K562 (cell line): ENCODE results near the gene SLC39A13. TPM values are rescaled to one million over a fixed set of nuclear protein-coding genes. Genes with fewer than 3 reads are reported as not detected.

Source experiments
- BCOR ChIP-seq: fragments of 450-650 bp; IDR thresholded peaks from 2 replicates; pipeline ENCODE4 v1.6.1; 2016
- FIP1L1 ChIP-seq: fragments of 200-400 bp; formaldehyde crosslinking; IDR thresholded peaks from 2 replicates; pipeline ENCODE4 v1.6.1; 2018; ENCODE audit warnings: mild to moderate bottlenecking, low read depth, low read length; ENCODE audit not compliant: poor library complexity, severe bottlenecking
- HDAC1 ChIP-seq, 2 experiments: fragments of 450-650 bp; IDR thresholded peaks; 2 replicates each; pipeline ENCODE4 v1.6.1; 2016 to 2017; ENCODE audit warnings: inconsistent platforms in 1 of 2, mild to moderate bottlenecking in 1 of 2, moderate library complexity in 1 of 2
- OTX1 ChIP-seq: fragments of 450-650 bp; formaldehyde crosslinking; IDR thresholded peaks from 2 replicates; pipeline ENCODE4 v1.4.0; 2022; ENCODE audit warnings: mild to moderate bottlenecking
- PHB2 ChIP-seq: fragments of 450-650 bp; IDR thresholded peaks from 2 replicates; pipeline ENCODE4 v1.6.1; 2017; ENCODE audit warnings: low read depth
- PRPF4 ChIP-seq: fragments of 200-400 bp; formaldehyde crosslinking; IDR thresholded peaks from one replicate; pipeline ENCODE4 v1.6.1; 2017; ENCODE audit warnings: low read length, low read depth, mild to moderate bottlenecking; ENCODE audit not compliant: insufficient read depth, poor library complexity, severe bottlenecking
- RBM22 ChIP-seq: fragments of 200-400 bp; formaldehyde crosslinking; IDR thresholded peaks from 2 replicates; pipeline ENCODE4 v1.6.1; 2018; ENCODE audit warnings: low read length, low read depth; ENCODE audit not compliant: poor library complexity, severe bottlenecking
- SIN3A ChIP-seq, 2 experiments: fragments of 150-350 bp in 1 of 2; IDR thresholded peaks; 2 replicates each; pipeline ENCODE4 v1.6.1; 2011 to 2016; ENCODE audit warnings: borderline replicate concordance in 2 of 2, low read depth in 2 of 2, low read length in 2 of 2, mild to moderate bottlenecking in 2 of 2, moderate library complexity in 2 of 2; ENCODE audit not compliant: control insufficient read depth in 1 of 2
- SMARCE1 ChIP-seq: fragments of 450-650 bp; IDR thresholded peaks from 2 replicates; pipeline ENCODE4 v1.7.1; 2016; ENCODE audit warnings: mild to moderate bottlenecking
- ZNF212 ChIP-seq: fragments of 450-650 bp; formaldehyde crosslinking; IDR thresholded peaks from 2 replicates; pipeline ENCODE4 v1.4.0; 2020; ENCODE audit warnings: mild to moderate bottlenecking
- polyA plus RNA-seq, 8 experiments: library from polyadenylated mRNA; depleted of rRNA in 4 of 8; stranded (reverse) in 5 of 8; unstranded in 3 of 8; fragments of >200 nt; fragmentation: Nextera tagmentation in 2 of 8; fragmentation: Illumina TruSeq in 1 of 8; extraction: Ambion mirVana in 2 of 8; extraction: Trizol in 1 of 8; gene quantifications; 2 replicates each; pipeline versions ENCODE4 v1.2.1 to v1.2.3, GENCODE V29; 2011 to 2014; ENCODE audit warnings: inconsistent platforms in 1 of 8, missing spikeins in 1 of 8
- total RNA-seq, 7 experiments: library from RNA; depleted of rRNA in 6 of 7; stranded (reverse); fragments of >200 nt in 6 of 7; fragmentation: Illumina TruSeq in 2 of 7; extraction: Trizol in 2 of 7; gene quantifications; 2 replicates each; pipeline versions ENCODE4 v1.2.1 to v1.2.3, GENCODE V29; 2011 to 2021; ENCODE audit warnings: low replicate concordance in 1 of 7
- TF ChIP-seq, protein P1 (sequence below): fragments of 250-450 bp; sonication (Bioruptor Pico); IDR thresholded peaks from 2 replicates; pipeline ENCODE4 v1.5.0; 2021; ENCODE audit warnings: mild to moderate bottlenecking, borderline replicate concordance
- TF ChIP-seq, protein P2 (sequence below): sonication (generic); formaldehyde crosslinking; IDR thresholded peaks from 2 replicates; pipeline ENCODE4 v1.9.0; 2022; ENCODE audit warnings: mild to moderate bottlenecking, missing genetic modification reagents
- TF ChIP-seq, protein P3 (sequence below), 3 experiments: fragments of 200-800 bp in 1 of 3; fragments of 250-450 bp in 1 of 3; fragments of 450-650 bp in 1 of 3; sonication (Bioruptor Pico) in 1 of 3; sonication (Bioruptor generic) in 1 of 3; formaldehyde crosslinking in 1 of 3; IDR thresholded peaks; 2 replicates each; pipeline versions ENCODE4 v1.6.1 to v1.8.0; 2016 to 2022; ENCODE audit warnings: mild to moderate bottlenecking in 2 of 3, missing genetic modification characterization in 2 of 3, missing compliant biosample characterization in 1 of 3, moderate library complexity in 1 of 3

Gene SLC39A13
- total and polyA plus RNA-seq, 9 of the 15 experiments (the other 6 are each of a cell fraction or from before 2014, with no cell fraction given), result 0.17 to 15.9 (median 3.2) TPM

DNA sequence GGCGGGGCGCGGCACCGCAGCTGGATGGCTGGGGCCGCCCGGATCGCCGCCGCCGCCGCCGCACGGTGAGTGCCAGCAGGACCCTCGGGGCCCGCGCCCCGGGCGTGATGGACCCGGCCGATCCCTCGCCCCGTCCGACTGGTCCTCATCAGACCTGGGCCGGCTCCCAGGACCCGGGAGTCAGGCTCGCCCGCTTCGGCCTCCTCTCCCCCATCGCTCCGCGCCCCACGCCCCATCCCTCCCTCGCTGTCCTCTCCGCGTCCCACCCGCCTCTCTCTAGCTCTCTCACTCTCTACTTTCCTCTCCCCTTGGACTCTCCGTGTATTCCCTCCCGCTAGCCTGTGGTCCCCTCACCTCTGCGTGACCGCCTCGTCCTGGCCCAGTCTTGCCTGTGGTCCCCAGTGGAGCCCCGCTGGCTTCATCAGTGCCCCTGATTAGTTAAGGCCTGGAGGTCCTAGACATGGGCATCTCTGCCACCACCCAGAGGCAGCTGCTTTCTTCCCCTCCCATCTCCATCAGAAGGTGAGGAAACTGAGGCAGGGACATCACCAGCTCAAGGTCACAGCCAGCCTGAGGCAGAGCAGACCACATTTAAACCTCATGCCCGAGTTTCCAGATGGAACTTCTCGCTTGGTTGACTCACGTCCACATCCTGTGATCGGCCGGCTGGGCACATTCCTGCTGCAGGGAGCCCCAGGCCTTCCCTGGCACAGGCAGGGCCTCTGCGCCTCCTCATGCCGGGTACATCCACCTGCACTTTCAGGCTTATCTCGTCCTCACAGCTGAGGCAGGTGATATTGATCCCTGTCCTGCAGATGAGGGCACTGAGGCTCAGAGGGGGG is 429 bp downstream of the SLC39A13 start (continued):
- TF ChIP-seq, protein P1, sequence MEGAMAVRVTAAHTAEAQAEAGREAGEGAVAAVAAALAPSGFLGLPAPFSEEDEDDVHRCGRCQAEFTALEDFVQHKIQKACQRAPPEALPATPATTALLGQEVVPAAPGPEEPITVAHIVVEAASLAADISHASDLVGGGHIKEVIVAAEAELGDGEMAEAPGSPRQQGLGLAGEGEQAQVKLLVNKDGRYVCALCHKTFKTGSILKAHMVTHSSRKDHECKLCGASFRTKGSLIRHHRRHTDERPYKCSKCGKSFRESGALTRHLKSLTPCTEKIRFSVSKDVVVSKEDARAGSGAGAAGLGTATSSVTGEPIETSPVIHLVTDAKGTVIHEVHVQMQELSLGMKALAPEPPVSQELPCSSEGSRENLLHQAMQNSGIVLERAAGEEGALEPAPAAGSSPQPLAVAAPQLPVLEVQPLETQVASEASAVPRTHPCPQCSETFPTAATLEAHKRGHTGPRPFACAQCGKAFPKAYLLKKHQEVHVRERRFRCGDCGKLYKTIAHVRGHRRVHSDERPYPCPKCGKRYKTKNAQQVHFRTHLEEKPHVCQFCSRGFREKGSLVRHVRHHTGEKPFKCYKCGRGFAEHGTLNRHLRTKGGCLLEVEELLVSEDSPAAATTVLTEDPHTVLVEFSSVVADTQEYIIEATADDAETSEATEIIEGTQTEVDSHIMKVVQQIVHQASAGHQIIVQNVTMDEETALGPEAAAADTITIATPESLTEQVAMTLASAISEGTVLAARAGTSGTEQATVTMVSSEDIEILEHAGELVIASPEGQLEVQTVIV (CRISPR knock-in tag), result no peak
- TF ChIP-seq HDAC1 (IDR thresholded peaks at IDR 0.05), result peak in 1 of 2 experiments; percentile 39; a peak in 2 of 4 replicates
- no peak for TF ChIP-seq ZNF212 (CRISPR knock-in tag)
- peak; percentile 9 for TF ChIP-seq RBM22
- TF ChIP-seq FIP1L1, result peak; percentile 14
- TF ChIP-seq SIN3A (IDR thresholded peaks at IDR 0.05; ENCODE audit: borderline replicate concordance in 2 of 2, control insufficient read depth in 1 of 2, low read depth in 2 of 2, low read length in 2 of 2), result peak in 1 of 2 experiments; percentile 15; a peak in 1 of 4 replicates
- peak; percentile 0 for TF ChIP-seq PRPF4
- TF ChIP-seq, protein P2, sequence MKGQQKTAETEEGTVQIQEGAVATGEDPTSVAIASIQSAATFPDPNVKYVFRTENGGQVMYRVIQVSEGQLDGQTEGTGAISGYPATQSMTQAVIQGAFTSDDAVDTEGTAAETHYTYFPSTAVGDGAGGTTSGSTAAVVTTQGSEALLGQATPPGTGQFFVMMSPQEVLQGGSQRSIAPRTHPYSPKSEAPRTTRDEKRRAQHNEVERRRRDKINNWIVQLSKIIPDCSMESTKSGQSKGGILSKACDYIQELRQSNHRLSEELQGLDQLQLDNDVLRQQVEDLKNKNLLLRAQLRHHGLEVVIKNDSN, result peak; percentile 16
- TF ChIP-seq SMARCE1, result 0 out of 2 replicates have a peak, but pooled peaks have one; percentile 26
- TF ChIP-seq, protein P3, sequence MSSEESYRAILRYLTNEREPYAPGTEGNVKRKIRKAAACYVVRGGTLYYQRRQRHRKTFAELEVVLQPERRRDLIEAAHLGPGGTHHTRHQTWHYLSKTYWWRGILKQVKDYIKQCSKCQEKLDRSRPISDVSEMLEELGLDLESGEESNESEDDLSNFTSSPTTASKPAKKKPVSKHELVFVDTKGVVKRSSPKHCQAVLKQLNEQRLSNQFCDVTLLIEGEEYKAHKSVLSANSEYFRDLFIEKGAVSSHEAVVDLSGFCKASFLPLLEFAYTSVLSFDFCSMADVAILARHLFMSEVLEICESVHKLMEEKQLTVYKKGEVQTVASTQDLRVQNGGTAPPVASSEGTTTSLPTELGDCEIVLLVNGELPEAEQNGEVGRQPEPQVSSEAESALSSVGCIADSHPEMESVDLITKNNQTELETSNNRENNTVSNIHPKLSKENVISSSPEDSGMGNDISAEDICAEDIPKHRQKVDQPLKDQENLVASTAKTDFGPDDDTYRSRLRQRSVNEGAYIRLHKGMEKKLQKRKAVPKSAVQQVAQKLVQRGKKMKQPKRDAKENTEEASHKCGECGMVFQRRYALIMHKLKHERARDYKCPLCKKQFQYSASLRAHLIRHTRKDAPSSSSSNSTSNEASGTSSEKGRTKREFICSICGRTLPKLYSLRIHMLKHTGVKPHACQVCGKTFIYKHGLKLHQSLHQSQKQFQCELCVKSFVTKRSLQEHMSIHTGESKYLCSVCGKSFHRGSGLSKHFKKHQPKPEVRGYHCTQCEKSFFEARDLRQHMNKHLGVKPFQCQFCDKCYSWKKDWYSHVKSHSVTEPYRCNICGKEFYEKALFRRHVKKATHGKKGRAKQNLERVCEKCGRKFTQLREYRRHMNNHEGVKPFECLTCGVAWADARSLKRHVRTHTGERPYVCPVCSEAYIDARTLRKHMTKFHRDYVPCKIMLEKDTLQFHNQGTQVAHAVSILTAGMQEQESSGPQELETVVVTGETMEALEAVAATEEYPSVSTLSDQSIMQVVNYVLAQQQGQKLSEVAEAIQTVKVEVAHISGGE (CRISPR knock-in tag; IDR thresholded peaks at IDR 0.05), result peak in 1 of 3 experiments; percentile 94; a peak in 2 of 6 replicates
- 0 out of 2 replicates have a peak, but pooled peaks have one; percentile 10 for TF ChIP-seq OTX1 (CRISPR knock-in tag)
- TF ChIP-seq BCOR, result peak; percentile 36; the same call in 1 of the 2 replicates
- 0 out of 2 replicates have a peak, but pooled peaks have one; percentile 15 for TF ChIP-seq PHB2
